Brain microvascular endothelial cell (primary cell): ENCODE data around the gene KCNK4.

Experiments used
- DNase-seq: peaks from one replicate; pipeline ENCODE4 v3.0.0-alpha.2; 2020
- H3K27ac ChIP-seq: fragments of 250-450 bp; sonication (Bioruptor Pico); 2 replicates; pipeline ENCODE4 v1.5.1; 2020; ENCODE audit warnings: mild to moderate bottlenecking, moderate library complexity
- H3K27me3 ChIP-seq: fragments of 250-450 bp; sonication (Bioruptor Pico); replicated peaks from 2 replicates; pipeline ENCODE4 v1.5.1; 2020; ENCODE audit warnings: mild to moderate bottlenecking
- H3K36me3 ChIP-seq: fragments of 250-450 bp; sonication (Bioruptor Pico); replicated peaks from 2 replicates; pipeline ENCODE4 v1.5.1; 2020; ENCODE audit warnings: mild to moderate bottlenecking
- H3K4me3 ChIP-seq: 2 replicates; pipeline ENCODE4 v1.5.1; 2011; ENCODE audit warnings: low read depth, mild to moderate bottlenecking, control low read depth, low read length, moderate library complexity
- in situ Hi-C: cut with HindIII; loops from 2 replicates; pipeline ENCODE4 v1.10.0; 2017; ENCODE audit warnings: low sequenced_read_pairs, low pct_ligation_motif_present
- TF ChIP-seq, protein P1 (sequence below): IDR thresholded peaks from 2 replicates; pipeline ENCODE4 v1.5.1; 2011; ENCODE audit warnings: low read depth, mild to moderate bottlenecking, moderate library complexity, low read length, control low read depth, inconsistent platforms; ENCODE audit errors: missing control alignments

KCNK4 gene

DNA sequence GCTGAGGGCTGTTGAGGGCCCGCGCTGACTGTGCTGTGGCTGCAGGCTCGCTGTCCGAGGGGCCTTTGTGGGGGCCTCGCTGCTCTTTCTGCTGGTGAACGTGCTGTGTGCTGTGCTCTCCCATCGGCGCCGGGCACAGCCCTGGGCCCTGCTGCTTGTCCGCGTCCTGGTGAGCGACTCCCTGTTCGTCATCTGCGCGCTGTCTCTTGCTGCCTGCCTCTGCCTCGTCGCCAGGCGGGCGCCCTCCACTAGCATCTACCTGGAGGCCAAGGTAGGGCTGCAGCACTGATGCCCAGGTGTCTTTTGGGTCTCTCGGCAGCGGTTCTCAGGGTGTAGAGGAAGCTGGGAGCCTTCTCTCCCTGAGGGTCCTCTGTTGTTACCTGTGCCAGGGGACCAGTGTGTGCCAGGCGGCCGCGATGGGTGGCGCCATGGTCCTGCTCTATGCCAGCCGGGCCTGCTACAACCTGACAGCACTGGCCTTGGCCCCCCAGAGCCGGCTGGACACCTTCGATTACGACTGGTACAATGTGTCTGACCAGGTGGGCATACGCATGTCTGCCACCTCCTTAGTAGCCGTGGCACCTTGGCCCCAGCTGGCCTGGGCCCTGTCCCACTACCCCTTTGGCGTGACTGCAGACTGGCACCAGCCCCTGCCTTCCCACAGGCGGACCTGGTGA lies 3.3 kb upstream of the KCNK4 start:
- H3K27ac ChIP-seq = no peak overlapping the region
- TF ChIP-seq, protein P1, sequence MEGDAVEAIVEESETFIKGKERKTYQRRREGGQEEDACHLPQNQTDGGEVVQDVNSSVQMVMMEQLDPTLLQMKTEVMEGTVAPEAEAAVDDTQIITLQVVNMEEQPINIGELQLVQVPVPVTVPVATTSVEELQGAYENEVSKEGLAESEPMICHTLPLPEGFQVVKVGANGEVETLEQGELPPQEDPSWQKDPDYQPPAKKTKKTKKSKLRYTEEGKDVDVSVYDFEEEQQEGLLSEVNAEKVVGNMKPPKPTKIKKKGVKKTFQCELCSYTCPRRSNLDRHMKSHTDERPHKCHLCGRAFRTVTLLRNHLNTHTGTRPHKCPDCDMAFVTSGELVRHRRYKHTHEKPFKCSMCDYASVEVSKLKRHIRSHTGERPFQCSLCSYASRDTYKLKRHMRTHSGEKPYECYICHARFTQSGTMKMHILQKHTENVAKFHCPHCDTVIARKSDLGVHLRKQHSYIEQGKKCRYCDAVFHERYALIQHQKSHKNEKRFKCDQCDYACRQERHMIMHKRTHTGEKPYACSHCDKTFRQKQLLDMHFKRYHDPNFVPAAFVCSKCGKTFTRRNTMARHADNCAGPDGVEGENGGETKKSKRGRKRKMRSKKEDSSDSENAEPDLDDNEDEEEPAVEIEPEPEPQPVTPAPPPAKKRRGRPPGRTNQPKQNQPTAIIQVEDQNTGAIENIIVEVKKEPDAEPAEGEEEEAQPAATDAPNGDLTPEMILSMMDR = no peak
- H3K4me3 ChIP-seq = no peak overlapping the region
- in situ Hi-C loops = no loop called here
- no peaks in the 10 kb centered on the region for H3K36me3 ChIP-seq
- no peak for DNase-seq
- peaks cover 22% of the 10 kb centered on the region for H3K27me3 ChIP-seq

DNA sequence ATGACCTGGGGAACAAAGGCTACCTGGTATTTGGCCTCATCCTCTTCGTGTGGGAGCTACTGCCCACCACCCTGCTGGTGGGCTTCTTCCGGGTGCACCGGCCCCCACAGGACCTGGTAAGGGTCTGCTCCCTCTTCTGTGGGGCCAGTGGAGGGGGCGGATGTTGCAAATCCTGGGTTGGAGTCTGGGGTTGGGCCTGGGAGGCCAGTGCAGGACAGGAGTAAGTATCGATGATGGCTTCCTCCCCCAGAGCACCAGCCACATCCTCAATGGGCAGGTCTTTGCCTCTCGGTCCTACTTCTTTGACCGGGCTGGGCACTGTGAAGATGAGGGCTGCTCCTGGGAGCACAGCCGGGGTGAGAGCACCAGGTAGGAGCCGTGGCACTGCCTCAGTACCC lies 2.8 kb upstream of the KCNK4 start:
- Histone ChIP-seq H3K27me3 (peaks cover 26% of the 10 kb centered on the region), H3K27ac (no peak overlapping the region), H3K36me3 (no peaks in the 10 kb centered on the region), H3K4me3 (no peak overlapping the region)
- DNase-seq = no peak
- in situ Hi-C loops = no loop called here
- TF ChIP-seq, protein P1 = no peak

DNA sequence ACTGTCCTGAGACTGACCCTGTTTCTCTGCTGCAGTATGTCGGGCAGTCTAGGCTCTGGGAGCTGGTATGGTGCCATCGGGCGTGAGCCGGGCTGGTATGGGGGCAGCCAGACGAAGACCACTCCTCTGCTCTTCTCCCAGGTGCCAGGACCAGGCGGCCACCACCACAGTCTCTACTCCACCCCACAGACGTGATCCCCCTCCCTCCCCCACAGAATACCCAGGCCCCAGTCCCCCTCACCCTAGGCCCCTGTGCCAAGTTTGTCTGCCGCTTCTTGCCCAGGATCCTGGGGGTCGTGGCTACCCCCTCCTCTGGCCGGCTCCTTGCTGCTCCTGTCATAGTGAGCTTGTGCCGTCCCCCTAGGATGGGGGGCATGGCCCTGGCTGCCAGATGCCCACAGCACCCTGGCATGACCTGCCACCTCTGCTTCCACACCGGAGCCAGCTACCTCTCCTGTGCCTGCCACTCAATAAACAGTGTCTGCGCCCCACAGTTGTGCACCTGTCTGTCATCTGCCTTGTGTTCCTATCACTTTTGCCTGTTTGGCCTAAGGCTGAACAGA lies 2.0 kb upstream of the KCNK4 start:
- H3K4me3 ChIP-seq = no peak overlapping the region
- in situ Hi-C loops = no loop called here

DNA sequence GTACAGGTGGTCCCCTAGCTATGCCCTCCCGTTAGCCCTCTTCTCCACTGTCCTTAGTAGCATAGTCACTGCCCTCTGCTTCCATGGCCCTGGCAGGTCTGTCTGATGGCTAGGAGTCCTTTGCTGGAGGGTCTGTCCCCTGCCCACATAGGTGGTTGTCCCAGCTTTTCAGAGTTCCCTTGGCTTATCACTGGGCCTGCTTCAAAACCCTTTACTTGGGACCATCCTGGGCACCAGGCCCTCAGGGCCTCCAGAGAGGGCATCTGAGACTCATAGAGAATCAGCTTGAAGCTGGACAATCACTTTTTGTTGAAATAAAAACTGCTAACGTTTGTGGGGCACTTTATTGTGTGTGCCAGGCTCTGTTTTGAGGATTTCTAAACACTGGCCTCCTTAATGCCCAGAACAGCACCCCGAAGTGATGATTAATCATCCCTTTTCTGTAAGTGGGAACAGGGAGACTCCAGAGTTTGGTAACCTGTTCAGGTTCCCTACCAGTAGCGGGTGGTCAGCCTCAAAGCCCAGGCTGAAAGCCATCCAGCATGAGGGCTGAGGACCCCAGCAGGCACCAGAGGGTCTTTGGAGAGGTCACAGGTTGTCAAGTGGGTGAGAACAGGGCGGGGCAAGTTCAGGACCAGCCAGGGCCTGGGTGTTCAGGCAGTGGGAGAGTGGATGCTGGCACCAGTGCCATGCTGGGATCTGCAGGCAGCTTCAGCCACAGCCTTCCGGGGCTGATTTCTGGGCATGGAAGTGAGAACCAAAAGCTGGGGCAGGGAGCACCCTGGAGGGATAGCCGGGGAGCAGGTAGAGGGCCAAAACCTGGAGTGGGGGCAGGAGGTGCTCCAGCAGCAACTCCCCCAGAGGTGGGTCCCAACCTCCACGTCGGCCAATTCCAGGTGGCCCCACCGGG lies 495 bp upstream of the KCNK4 start:
- Histone ChIP-seq H3K27ac (no peak overlapping the region), H3K4me3 (no peak overlapping the region), H3K36me3 (no peaks in the 10 kb centered on the region), H3K27me3 (peaks cover 40% of the 10 kb centered on the region)
- in situ Hi-C loops = no loop called here
- TF ChIP-seq, protein P1 = no peak
- DNase-seq = no peak

More for the DNA sequence above, 2.0 kb upstream of the KCNK4 start:
- TF ChIP-seq, protein P1 = no peak
- Histone ChIP-seq H3K27ac (no peak overlapping the region), H3K36me3 (no peaks in the 10 kb centered on the region), H3K27me3 (peaks cover 33% of the 10 kb centered on the region)
- DNase-seq = no peak

DNA sequence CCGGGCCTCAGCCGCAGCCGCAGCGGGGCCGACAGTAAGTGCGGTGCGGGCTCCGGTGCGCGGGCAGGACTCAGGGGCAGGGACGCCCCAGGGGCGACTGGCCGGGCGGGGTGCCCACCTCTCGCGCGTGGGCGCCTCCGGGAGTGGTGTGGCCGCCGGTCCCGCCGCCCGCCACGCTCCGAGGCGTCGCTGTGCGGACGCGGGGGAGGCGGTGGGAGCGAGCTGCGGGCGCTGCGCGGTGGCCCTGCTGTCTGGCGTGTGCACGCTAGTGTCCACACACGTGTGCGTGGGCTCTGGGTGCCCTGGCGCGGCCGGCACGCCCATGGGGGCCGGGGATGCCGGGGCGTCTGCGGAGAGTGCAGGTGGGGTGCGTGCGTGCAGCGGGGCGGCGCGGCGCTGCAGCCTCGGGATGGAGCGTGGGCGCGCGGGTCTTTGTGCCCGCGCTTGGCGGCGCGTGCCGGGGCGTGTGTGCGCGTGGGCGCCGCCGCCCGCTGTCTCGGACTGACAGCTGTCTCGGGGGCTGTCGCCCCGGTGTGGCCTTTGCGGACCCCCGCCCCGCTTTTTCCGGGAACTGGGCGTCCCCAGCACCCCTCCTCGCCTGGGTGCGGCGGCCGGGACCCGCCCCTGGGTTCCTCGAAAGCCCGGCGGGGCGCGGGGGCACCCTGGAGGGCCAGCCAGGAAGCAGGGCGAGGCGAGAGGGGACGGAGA lies 804 bp downstream of the KCNK4 start:
- no peak overlapping the region for H3K27ac ChIP-seq
- DNase-seq = no peak
- TF ChIP-seq, protein P1 = no peak
- H3K27me3 ChIP-seq = peaks cover 52% of the 10 kb centered on the region
- no peaks in the 10 kb centered on the region for H3K36me3 ChIP-seq
- H3K4me3 ChIP-seq = peak overlapping the region; percentile 15
- in situ Hi-C loops = no loop called here
